ENCODE data around the gene SH3GL3. TPM values are rescaled to one million over a fixed set of nuclear protein-coding genes. Genes with fewer than 3 reads are reported as not detected.

The SH3GL3 gene
- total RNA-seq, 1 donor from 2014 or later: 3.3 TPM

DNA sequence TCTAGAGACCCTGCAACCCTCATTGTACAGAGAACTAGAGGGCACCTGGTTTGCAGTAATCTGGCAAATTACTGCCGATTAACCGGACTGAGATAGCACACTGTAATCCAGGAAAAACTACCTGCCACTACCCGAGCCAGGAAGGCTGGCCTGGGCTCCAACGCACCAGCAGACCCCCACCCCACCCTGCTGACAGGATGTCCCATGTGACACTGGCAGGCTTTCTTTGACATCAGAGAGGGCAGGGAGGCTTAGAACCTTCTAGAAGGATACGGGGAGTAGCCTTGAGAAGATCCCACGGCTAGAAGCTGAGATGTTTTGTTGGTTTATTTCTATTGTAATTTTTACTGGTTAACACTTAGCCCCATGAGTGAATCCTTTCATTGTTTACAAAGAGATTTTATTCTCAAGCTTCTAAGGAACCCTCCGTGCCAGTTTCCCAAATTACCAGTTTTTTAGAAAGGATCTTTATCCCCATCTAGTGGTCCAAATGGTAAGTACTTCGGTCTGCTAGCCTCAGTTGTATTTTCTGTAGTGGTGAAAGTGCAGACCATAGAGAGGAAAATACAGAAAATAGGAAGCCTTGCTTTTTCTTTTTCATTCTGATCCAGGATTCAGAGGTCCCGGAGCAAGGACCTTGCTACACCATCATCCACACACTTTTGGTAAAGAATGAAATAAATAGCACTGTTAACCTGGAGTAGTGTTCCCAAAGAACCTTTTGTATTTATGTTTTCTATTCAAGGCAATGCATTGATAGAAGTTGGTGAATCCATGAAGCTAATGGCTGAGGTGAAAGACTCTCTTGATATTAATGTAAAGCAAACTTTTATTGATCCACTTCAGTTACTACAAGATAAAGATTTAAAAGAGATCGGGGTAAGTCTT lies 124.9 kb downstream of the SH3GL3 start:
- no peak for ATAC-seq

DNA sequence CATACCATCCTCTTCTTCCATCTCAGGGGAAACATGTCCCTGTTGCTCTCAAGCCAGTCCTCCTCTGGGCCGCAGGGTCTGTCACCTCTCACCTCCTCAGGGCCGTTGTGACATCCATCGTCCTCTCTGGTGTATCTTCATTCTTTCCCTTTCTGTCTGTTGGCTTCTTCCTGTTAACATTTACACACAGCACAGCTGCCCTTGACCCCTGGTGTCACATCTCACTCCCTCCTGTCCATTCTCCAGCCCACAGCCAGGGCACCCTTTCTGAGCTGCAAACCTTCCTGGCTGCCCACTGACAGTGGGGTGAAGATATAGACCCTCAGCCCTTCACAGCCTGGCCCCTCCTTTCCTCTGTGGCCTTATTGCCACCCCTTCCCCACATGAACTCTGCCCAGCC lies 127.2 kb downstream of the SH3GL3 start:
- no peak for ATAC-seq

DNA sequence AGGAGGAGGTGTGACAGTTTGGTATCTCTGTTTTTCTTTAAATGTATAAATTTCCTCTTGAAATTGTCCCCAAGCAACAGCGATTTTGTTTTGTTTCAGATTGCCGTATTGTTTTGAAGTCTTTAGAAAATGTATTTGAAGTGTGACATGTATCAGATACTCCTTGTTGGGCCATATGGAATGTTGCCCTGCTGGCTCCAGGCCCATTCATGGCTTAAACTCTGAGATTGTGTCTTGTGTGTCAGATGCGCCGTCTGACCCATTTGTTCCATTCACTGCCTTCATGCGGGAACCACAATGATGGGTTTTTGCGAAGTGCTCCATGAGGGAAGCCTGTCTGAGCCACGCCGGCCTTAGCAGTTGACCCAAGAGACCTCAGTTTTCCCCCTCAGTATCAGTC lies 131.6 kb downstream of the SH3GL3 start:
- ATAC-seq: no peak

DNA sequence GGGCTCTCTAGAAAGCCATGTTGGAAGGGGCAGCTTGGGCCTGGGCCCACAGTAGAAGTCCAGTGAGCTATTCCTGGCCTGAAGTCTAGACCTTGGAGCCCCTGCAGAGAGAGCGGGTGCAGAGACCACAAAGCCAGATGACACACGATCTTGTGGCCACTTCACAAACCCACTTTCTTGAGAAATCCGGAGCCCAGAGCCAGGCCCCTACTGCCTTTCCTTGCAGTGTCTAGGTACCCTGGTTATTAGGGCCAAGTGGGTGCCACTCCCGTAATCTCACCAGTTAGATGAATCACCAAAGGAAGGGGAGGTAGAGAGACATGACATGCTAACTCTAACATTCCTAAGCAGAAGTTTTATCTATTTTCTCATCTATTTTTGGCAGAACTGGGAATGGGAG lies 134.2 kb downstream of the SH3GL3 start:
- ATAC-seq: no peak

DNA sequence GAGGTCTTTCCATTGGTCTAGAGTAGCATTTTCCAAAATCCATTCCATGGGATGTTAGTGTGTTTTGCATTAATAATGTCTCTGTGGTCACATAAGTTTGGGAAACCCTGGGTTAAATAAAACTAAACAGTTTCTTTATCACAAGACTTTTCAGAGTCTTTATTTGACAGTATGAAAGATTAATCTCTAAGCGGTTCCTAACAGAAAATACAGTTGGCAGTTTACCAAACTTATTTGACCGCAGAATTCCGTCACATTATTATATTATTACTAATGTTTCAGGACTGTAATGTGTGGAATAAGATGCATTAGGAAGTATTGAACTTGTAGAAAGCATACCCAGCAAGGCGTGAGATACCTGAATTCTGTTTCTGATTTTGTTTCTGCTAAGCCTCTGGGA lies 135.2 kb downstream of the SH3GL3 start:
- ATAC-seq: no peak

DNA sequence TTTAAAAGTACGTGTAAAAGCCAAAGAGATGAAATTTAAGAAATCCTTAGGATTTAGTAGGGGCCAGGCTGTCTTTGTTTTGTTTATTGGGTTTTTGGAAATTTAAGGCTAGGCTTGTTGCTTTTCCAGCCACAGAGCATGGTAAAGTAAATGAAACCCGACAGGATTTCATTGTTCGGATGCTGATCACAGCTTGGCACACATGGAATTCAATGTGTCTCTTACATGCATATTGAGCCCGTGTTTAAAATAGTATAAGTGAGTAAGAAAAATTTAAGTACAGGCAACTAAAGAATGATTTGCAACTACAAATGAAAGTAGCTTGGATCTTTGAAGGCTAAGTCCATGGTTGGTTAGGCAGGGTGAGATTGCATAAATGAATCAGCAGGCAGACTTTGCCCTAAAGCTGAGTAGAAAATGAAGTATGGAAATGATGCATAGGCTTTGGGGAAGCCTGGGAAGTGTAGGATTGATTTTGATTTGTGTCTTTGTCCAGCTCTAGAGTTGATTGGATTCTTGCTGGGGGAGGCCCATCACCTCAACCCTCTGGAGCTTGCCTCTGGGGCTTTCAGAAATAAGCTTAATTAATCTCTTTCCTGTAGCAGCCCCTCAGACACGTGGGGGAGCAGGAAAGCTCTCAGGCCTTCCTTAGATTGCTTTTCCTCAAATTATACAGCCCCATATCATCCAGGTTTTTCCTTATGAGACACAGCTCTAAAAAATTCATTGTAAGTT lies 138.6 kb downstream of the SH3GL3 start:
- ATAC-seq: no peak

DNA sequence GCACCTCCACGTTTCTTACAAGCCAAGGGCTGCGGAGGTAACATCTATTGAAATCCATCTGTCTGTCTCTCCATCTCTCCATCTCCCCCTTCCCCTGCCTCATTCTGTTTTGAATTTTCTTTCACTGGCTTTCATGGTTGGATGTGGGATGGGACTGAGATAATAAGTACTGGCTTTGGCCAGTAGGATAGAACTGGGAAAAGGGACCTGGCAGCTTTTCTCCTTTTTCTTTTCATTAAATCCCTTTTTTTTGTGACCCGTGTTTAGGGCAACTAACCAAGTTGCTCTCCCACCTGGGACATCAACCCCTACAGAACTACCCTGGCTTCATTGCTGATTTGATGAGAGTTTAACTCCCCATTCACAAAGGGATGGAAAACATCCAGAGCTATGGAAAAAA lies 139.9 kb downstream of the SH3GL3 start:
- no peak for ATAC-seq

DNA sequence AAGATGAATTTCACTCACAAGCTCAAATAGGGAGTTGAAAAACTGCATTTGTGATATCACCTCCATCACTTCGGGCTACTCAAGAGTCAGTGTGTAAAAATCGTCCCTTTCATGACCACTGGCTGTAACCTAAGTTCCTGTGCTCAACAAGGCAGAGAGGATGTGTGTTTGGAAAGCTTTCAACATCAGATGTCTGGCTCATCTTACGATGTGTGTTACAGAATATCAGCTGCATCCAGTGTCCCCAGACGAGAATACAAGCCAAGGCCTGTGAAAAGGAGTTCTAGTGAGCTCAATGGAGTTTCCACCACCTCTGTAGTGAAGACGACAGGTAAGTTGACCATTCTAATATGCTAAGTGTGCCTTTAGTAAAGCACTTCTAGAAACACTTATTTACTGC lies 141.3 kb downstream of the SH3GL3 start:
- no peak for ATAC-seq

DNA sequence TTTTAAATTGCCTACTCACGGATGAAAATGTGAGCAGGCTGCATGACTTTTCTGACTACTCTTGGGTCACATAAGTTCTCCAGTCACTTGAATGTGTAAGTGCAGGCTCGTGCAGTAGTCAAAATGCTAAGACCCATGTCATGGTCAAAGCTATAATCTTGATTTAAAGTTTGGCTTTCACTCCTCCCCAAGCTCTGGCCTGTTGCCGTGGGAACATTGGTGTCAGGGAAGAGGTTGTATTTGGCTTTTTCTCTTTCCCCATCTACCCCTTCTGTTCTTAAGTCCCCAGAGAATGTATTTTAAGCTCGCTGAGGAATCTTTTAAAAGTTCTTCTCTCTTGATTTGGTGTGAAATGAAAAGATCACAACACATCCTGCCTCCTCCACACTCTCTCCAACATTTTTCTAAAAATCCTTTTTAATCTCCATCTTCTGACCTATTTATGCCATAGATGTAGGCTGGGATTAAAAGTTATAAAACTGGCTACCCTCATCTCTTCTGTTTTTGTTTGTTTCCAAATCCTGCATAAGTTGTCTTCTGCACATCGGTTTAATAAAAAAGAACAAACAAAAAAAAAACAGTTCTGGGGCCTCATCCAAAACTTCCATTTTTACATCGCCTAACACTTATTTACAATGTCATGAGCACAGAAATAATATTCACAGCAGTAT lies 145.4 kb downstream of the SH3GL3 start:
- no peak for ATAC-seq

DNA sequence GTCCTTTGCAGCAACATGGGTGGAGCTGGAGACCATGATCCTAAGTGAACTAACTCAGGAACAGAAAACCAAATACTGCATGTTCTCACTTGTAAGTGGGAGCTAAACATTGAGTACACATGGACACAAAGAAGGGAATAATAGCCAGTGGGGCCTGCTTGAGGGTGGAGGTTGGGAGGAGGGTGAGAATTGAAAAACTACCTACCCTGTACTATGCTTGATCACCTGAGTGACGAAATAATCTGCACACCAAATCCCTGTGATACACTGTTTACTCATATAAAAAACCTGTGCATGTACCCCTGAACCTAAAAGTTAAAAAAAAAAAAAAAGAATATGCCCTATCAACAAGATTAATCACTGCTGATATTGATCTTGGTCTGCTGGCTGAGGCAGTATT lies 148.1 kb downstream of the SH3GL3 start:
- no peak for ATAC-seq

DNA sequence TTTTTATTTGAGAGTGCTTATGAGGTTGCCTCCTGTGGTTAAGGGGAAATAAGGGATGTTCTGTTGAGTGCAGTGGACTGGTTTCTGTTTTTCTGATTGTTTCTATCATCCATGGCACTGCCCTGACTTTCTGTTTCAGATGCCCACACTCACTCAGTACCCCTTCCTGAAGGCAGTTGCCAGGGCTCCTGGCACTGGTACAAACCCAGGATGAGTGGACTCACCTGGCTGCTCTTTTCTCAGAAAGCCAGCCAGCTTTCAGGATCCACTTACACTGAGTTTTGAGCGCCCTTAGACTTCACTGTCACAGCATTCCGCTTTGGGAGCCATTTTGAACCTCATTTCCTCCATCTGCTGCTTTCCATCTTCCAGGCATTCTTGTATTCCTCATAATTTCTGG lies 150.9 kb downstream of the SH3GL3 start:
- no peak for ATAC-seq

DNA sequence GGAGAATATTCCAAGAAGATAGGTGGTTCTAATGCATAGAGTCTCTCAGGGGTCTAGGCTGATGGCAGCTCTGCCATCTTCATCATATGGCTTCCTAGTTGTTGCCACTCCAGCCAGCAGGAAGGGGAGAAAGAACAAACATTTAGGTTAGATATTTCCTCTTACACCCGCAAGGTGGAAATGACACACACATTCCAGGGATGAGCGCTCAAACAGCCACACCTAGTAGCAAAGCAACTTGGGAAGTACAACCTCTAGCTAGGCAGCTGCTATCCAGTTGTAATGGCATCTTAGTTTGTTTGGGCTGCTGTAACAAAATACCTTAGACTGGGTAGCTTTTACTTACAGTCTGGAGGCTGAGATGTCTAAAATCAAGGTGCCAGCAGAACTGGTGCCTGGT lies 154.9 kb downstream of the SH3GL3 start:
- ATAC-seq: peak; percentile 67

DNA sequence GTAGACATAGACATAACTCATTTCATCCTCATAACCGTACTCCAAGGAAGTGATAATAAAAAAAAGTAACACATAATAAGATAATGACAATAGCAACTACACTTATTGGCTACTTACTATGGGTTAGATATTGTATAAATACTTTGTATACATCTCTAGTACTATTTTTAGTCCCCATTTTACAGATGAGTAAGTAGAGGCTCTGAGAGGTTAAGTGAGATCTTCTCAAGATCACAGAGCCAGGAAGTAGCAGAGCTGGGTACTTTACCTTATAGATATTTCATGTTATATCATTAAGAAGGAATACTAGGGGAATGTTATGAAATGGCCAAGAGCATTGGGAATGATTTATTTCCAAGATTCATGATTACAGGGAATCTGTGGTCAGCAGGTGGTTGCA lies 157.4 kb downstream of the SH3GL3 start:
- ATAC-seq: no peak

DNA sequence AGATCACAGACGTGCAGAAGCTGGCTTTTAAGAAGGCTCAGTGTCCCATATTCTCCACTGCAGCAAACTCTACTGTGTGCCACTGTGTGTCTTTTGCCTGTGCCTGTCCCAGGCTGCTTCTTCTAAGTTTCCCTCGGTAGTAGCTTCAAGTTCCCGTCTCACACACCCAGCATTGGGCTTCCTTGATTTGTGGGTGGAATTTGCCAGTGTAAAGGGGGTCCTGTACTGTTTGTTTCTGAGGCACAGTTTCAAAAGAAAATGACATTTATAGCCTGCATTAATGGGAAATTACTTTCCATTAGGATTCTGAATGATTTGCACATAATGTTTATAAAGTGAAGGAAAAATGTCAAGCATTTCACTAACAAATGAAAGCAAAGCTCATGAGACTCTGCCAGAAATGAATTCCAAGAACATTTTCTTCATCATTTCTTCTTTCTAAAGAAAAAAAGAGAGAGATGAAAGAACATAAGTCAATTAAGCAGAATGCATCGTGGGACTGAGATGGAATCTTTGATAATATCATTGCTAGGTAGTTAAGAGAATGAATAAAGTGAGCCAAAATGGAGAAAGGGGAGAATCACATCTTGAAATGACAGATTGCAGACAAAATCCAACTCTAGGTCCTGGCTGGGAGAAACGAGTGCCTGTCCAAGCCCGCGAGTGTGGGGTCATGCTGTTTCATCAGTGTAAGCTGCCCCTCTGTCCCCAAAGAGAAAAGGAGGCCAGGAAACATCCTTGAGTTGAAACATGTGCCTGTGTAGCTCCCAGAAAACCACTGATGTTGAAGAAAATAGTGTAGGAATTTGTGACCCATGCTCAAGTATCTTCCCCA lies 158.2 kb downstream of the SH3GL3 start:
- no peak for ATAC-seq

DNA sequence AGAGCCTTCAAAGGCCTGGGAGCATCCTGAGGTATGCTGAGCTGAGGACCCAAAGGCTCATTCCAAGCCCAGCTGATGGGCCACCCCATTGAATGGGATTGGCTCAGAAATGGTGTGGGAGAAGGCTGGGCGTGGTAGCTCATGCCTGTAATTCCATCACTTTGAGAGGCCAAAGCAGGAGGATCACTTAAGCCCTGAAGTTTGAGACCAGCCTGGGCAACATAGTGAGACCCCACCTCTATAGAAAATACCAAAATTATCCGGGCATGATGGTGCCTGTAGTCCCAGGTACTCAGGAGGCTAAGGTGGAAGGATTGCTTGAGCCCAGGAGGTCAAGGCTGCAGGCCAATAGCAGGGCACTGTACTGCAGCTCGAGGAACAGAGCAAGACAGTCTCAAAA lies 163.0 kb downstream of the SH3GL3 start:
- ATAC-seq: no peak

DNA sequence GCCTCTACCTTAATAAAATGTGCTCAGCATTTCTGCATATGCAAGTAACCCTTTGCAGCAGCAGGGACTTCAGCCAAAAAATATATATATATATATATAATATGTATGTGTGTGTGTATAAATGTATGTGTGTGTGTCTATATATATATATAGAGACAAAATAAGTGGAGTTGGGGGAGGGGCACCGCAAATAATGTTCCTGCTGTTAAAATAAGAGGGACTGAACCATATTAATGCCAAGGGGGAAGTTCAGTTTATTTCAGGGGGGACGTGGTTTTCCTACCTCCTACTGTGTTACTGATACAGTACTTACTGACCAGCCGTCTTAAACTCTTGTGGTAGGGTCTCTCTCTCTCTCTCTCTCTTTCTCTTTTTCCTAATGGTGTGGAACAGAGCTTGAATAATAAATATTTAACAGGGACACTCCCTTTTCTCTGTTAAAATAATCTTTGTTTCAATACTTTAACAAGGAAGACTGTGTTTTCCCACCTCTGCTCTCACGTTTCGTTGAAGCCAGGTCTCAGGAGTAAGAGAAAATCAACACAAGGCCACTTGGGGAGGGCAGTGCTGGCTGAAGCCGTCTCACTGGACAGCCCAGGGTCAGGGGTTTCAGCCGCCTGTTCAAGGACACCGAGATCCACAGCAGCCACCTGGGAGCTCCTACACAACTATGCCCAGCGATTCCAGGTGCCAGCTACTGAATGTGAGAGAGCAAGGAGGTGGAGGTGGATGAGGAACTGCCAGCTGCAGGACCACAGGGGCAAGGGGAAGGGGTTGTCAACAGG lies 164.0 kb downstream of the SH3GL3 start:
- no peak for ATAC-seq

DNA sequence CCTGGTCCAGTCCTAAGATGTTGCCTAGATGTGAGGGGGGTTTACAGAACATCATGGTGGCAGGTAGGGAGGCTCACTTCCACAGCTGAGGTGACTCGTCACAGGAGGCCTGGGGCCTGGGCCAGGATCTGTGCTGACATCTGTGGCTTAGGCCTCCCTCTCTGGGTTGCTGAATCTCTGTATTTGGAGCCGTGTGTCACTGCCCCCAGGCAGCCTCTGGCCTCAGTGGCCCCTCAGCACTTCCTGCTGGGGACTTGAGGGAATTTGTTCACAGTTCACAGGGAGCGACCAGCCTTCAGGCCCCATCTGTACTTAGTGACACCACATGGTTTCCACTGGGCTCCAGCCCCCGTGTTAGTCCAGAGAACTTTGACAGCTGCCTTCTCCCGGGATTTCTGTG lies 165.1 kb downstream of the SH3GL3 start:
- no peak for ATAC-seq

DNA sequence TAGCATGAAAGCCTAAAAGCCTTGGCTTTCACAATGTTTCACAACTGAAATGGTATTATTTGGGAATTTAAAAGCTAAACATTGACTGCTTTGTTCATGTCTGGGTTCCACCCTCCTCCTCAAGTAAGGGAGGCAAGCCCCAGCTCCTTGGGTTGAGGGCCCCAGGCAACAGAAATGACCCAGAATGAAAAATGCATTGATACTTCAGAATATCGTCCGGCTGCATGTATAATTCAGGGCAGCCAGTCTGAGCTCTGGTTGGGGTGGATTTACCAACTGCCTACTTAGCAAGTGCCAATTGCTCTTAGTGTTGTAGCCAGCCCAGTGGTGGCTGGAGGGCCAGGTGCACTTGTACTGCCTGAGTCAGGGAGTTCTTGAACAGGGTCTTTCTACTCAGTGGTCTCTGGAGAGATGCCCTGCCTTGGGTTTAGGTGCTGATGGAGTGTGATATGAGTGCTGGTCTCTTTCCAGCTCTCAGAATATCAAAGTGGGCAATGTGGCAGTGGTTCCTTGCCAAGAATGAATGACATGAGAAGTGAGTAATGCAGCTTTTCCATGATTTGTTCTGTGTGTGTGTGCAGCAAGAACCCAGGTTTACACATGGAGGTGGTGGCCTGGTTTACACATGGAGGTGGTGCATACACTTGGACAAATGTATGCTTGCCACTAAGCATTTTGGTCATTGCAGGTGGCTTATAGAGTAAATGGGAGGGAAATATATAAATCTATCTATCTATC lies 165.9 kb downstream of the SH3GL3 start:
- no peak for ATAC-seq

DNA sequence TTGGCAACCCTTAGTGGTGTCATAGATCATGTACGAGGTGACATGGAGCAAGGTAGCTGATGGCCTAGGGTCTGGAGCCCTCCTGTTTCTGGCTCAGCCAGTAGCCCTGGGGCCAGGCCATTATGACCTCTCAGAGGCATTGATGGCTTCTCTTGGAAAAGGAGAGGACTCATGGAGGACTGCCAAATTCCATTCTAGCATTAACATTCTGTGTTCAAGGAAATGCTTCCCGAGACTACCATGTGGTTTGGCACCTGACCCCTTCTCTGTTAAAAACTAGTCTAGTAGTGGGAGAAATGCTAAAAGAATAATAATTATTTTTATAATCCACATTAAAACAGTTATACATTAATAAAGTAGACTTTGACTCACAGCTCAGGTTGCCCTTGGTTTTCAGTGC lies 166.6 kb downstream of the SH3GL3 start:
- no peak for ATAC-seq

DNA sequence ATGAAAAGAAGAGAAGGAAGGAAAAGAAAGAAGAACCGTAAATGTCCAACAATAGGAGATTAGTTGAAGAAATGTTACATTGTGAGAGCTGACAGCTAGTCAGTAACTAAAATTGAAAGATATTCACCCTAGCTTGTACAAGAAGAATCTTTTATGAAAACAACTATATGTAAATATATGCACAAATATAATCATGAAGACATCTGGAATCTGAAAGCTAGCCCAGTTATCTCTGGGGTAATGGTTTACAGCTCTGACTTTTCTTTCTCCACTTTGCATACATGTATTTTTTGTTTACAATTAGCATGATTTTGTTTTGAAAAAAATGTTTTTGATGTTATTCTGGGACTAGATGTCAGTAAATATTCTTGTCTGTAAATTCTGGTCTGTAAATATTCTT lies 169.7 kb downstream of the SH3GL3 start:
- no peak for ATAC-seq

DNA sequence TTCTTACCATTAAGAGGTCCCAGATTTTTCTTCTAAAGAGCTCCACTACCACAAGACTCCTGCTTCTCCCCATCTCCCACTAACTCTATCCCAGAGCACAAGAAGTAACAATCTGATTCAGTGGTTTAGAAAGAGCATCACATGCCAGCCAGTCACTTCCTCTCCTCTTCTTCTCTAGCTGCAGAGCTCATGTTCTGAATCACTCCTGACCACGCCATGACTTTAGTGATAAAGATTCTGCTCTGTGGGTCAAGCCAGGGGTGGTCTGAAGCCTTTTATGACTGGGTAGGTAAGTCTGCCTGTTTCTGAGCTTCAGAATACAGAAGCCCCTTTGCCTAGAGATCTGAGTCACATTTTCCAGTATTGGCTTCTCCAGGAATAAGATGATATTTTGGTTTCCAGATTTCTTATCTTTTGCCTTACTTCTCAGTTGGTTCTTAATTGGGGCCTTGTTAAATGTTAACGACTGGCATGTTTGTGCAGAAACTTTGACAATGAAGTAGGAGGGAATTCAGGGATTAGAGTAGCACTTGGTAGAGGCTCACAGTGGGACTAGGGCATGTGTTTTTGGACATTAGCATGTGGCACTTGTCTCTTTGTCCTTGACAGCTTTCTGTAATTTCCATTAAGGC lies 179.1 kb downstream of the SH3GL3 start:
- no peak for ATAC-seq
